HFFc6 (cell line): Measurements from ENCODE around the gene IQSEC2. TPM values are rescaled to one million over a fixed set of nuclear protein-coding genes. Genes with fewer than 3 reads are reported as not detected.

Source experiments
- DNase-seq: peaks from one replicate; pipeline ENCODE4 v3.0.0-alpha.2; 2018
- H3K27ac Mint-ChIP-seq: 2 replicates; pipeline ENCODE4 v1.8.0; 2020; ENCODE audit warnings: mild to moderate bottlenecking, mixed read lengths
- H3K27me3 Mint-ChIP-seq: 2 replicates; pipeline ENCODE4 v1.8.0; 2021; ENCODE audit warnings: mild to moderate bottlenecking, moderate library complexity, mixed read lengths; ENCODE audit not compliant: insufficient read depth
- H3K36me3 Mint-ChIP-seq: 2 replicates; pipeline ENCODE4 v1.8.0; 2021; ENCODE audit warnings: low read depth, mixed read lengths
- H3K4me1 Mint-ChIP-seq: 2 replicates; pipeline ENCODE4 v1.8.0; 2020; ENCODE audit warnings: low read depth, mixed read lengths
- H3K4me3 Mint-ChIP-seq: 2 replicates; pipeline ENCODE4 v1.8.0; 2020; ENCODE audit warnings: mild to moderate bottlenecking, moderate library complexity, mixed read lengths
- H3K9me3 Mint-ChIP-seq: 2 replicates; pipeline ENCODE4 v1.8.0; 2020; ENCODE audit warnings: mild to moderate bottlenecking, mixed read lengths
- total RNA-seq, 6 experiments: library from RNA; stranded (reverse); fragmentation: NEBNext Ultra II Directional; extraction: Animal tissue kit (Norgen Biotek cat#: 25700); gene quantifications; 2 replicates in 1 of 6; 3 replicates in 5 of 6; pipeline ENCODE4 v1.2.3, GENCODE V29; 2021
- TF ChIP-seq, protein P1 (sequence below): fragments of 200-600 bp; sonication (generic); IDR thresholded peaks from 2 replicates; pipeline ENCODE4 v1.5.0; 2021; ENCODE audit warnings: antibody characterized with exemption, mild to moderate bottlenecking

The IQSEC2 gene
- total RNA-seq, 6 experiments from 2014 or later: 16.4 to 22.8 (median 20.0) TPM

DNA sequence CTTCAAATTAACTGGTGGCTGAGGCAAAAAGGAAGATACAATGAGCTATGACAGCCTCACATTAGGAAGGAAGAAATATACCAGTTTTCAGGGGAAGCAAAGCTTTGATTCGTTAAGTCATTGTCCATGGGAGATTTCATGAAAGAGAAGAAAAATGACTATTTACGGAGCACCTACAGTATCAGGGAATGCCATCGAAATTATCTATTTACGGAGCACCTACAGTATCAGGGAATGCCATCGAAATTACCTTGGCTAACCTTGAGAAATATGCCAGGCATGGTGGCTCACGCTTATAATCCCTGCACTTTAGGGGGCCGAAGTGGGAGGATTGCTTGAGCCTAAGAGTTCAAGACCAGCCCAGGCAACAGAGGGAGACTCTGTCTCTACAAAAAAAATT is 28.5 kb upstream of the IQSEC2 start:
- DNase-seq: no peak

DNA sequence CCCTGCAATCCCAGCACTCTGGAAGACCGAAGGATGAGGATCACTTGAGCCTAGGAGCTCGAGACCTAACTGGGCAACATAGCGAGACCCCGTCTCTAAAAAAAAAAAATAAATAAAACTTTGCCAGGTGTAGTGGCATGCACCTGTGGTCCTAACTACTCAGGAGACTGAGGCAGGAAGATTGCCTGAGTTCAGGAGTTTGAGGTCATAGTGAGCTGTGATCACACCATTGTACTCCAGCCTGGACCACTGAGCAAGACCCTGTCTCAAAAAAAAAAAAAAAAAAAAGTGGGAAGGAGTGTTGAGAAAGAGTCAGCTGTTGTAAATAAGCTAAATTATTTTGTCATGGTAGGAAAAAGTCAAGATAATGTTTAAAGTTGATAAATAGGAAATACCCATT is 27.5 kb upstream of the IQSEC2 start:
- no peaks in the 10 kb centered on the region for H3K36me3 Mint-ChIP-seq
- no peak overlapping the region for H3K4me3 Mint-ChIP-seq
- H3K4me1 Mint-ChIP-seq: peaks cover 32% of the 10 kb centered on the region
- no peaks in the 10 kb centered on the region for H3K27me3 Mint-ChIP-seq
- H3K9me3 Mint-ChIP-seq: no peaks in the 10 kb centered on the region
- no peak for DNase-seq
- no peak overlapping the region for H3K27ac Mint-ChIP-seq
- TF ChIP-seq, protein P1, sequence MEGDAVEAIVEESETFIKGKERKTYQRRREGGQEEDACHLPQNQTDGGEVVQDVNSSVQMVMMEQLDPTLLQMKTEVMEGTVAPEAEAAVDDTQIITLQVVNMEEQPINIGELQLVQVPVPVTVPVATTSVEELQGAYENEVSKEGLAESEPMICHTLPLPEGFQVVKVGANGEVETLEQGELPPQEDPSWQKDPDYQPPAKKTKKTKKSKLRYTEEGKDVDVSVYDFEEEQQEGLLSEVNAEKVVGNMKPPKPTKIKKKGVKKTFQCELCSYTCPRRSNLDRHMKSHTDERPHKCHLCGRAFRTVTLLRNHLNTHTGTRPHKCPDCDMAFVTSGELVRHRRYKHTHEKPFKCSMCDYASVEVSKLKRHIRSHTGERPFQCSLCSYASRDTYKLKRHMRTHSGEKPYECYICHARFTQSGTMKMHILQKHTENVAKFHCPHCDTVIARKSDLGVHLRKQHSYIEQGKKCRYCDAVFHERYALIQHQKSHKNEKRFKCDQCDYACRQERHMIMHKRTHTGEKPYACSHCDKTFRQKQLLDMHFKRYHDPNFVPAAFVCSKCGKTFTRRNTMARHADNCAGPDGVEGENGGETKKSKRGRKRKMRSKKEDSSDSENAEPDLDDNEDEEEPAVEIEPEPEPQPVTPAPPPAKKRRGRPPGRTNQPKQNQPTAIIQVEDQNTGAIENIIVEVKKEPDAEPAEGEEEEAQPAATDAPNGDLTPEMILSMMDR: no peak

More for the DNA sequence above, 28.5 kb upstream of the IQSEC2 start:
- peaks cover 41% of the 10 kb centered on the region for H3K4me1 Mint-ChIP-seq
- TF ChIP-seq, protein P1: no peak
- no peaks in the 10 kb centered on the region for H3K9me3 Mint-ChIP-seq
- no peaks in the 10 kb centered on the region for H3K36me3 Mint-ChIP-seq
- no peak overlapping the region for H3K4me3 Mint-ChIP-seq
- H3K27me3 Mint-ChIP-seq: no peaks in the 10 kb centered on the region
- H3K27ac Mint-ChIP-seq: no peak overlapping the region

DNA sequence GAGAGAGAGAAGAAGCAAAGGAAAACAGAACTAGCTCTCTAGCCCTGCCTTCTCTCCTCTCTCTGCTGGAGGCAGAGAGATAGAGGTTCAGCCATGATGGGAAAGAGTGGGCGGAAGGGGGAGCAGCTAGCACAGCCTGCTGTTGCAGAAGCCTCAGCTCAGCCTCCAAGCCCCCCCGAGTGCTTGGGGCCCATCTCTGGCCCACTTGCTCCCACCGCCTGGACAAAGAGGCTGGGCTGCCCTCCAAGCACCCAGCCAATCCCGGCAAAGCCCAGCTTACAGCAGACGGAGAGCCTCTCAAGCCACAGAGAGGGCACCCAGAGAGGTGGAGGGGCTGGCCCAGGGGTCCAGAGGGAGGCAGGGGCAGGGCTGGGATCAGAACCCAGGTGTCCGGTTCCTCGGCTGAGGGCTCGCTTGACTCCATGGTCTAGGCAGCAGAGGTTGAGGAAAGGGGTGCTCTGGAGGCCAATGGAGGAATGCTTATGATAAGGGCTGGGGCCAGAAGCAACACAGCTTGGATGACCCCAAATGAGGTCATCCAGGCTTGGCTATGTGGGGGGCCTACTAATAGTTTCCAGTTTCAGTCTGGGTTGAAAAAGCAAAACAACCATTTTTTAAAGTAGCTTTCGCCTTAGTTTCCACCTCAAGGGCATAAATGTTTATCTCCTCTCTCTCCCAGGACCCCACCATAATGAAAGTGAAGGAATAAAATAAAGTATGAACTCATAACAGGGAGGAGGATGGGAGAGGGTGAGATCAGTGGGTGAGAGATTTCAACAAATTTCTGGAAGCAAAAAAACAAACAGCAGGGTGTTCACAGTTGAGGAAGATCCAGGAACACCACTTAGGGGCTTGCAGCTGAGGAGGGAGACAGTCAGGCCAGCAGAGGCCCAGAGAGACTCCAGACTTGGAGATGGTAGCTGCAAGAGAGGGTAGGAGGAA is 24.9 kb upstream of the IQSEC2 start:
- Mint-ChIP-seq H3K36me3 (no peaks in the 10 kb centered on the region), H3K4me1 (peaks cover 12% of the 10 kb centered on the region; the same call in 1 of the 2 replicates), H3K9me3 (no peaks in the 10 kb centered on the region), H3K27ac (peak overlapping the region; percentile 40; the same call in 1 of the 2 replicates), H3K4me3 (no peak overlapping the region), H3K27me3 (no peaks in the 10 kb centered on the region)
- TF ChIP-seq, protein P1: no peak
- no peak for DNase-seq

DNA sequence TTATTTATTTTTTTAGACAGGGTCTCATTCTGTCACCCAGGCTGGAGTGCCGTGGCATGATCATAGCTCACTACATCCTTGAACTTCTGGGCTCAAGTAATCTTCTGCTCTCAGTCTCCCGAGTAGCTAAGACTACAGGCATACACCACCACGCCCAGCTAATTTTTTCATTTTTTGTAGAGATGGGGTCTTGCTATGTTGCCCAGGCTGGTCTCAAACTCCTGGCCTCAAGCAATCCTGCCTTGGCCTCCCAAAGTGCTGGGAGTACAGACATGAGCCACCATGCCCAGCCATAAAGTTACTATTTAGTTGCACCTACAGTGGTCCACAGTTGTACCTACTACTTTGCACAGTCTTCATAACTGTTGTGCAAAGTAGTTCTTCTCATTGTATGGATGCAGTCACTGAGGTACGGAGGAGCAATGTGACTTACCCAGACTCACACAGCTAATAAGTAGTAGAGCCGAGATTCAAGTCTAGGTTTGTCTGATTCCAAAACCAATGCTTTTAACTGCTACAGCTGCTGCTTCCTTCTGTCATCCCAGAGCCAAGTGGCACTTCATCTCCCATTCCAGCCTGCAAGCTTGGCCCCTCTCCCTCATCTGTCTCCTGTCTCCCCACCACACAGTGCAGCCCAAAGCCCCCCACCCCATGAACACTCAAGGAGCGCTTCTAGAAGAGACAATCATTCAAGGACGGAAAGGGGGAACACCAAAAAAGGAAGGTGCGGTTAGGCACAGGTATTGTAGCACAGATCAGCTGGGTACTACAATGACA is 24.0 kb upstream of the IQSEC2 start:
- no peak for DNase-seq
- Mint-ChIP-seq H3K9me3 (no peaks in the 10 kb centered on the region), H3K4me1 (peaks cover 12% of the 10 kb centered on the region; the same call in 1 of the 2 replicates), H3K27me3 (no peaks in the 10 kb centered on the region; the same call in 1 of the 2 replicates), H3K4me3 (no peak overlapping the region), H3K36me3 (no peaks in the 10 kb centered on the region), H3K27ac (no peak overlapping the region)
- TF ChIP-seq, protein P1: no peak

DNA sequence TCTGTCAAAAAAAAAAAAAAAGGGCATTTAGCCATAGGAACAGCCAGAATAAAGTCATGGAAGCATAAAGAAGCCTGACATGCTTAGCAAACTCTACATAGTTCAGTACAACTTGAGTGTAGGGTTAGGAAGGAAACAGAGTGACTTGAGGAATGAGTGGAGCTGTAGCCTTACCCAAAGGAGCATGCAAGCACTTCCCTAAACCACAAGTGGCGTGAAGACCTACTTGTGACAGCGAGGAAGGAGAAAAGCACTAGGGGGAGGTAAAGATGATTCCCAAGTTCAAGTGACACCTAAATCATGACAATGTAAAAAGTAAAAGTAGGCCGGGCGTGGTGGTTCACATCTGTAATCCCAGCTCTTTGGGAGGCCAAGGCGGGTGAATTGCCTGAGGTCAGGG is 21.8 kb upstream of the IQSEC2 start:
- TF ChIP-seq, protein P1: no peak
- Mint-ChIP-seq H3K4me1 (peaks cover 8% of the 10 kb centered on the region; the same call in 1 of the 2 replicates), H3K27me3 (peaks cover 3% of the 10 kb centered on the region; the same call in 1 of the 2 replicates), H3K9me3 (no peaks in the 10 kb centered on the region), H3K27ac (no peak overlapping the region), H3K36me3 (no peaks in the 10 kb centered on the region), H3K4me3 (no peak overlapping the region)
- DNase-seq: no peak
